Measurements from ENCODE around the gene AHRR.

- TF ChIP-seq CTCF (IDR thresholded peaks at IDR 0.05) (no peak), POLR2A (IDR thresholded peaks at IDR 0.05) (no peak), POLR2AphosphoS5 (IDR thresholded peaks at IDR 0.05; ENCODE audit: insufficient read depth in 1 of 2, low read depth in 1 of 2) (no peak)
Observed at GRCh38 chr5:348726-349125, 27.2 kb downstream of the AHRR start.
